Pancreas (tissue), 10 donors: ENCODE measurements around the gene RAB33A. TPM values are rescaled to one million over a fixed set of nuclear protein-coding genes. Genes with fewer than 3 reads are reported as not detected.
A peak's percentile ranks its signal among the peaks of the same experiment; 100 is the strongest.

Experiments used
- ATAC-seq, 4 donors: fragments of 200-7000 bp; cut with Tn5 transposase; one replicate each; pipeline versions ENCODE4 v1.8.0 to v1.9.1; 2020; ENCODE audit warnings: mild to moderate bottlenecking in 4 of 4, moderate library complexity in 4 of 4
- DNase-seq, 6 donors: peaks; one replicate each; pipeline ENCODE4 v3.0.0-alpha.2; 2020
- FAIRE-seq: peaks from 2 replicates; lab custom pipeline; 2012; peaks lifted over from hg19 to GRCh38; lab: Jason Lieb, UNC
- H3K27ac ChIP-seq, 4 donors: fragments of 200-600 bp; sonication (generic); 1 replicate in 3 of 4; 2 replicates in 1 of 4; pipeline versions ENCODE4 v1.5.0 to v1.8.0; 2020
- H3K27me3 ChIP-seq, 4 donors: fragments of 200-600 bp; one replicate each; pipeline ENCODE4 v1.8.0; 2021
- H3K36me3 ChIP-seq, 3 donors: fragments of 200-600 bp; sonication (generic) in 1 of 3; one replicate each; pipeline versions ENCODE4 v1.5.0 to v1.8.0; 2020 to 2021
- H3K4me1 ChIP-seq, 3 donors: fragments of 200-600 bp; one replicate each; pipeline ENCODE4 v1.8.0; 2021
- H3K4me3 ChIP-seq, 4 donors: fragments of 200-600 bp; sonication (generic) in 2 of 4; one replicate each; pipeline versions ENCODE4 v1.5.0 to v1.8.0; 2020 to 2021
- H3K9me3 ChIP-seq, 4 donors: fragments of 200-600 bp; one replicate each; pipeline ENCODE4 v1.8.0; 2021
- WGBS, 2 donors: extraction: QIAGEN DNeasy Blood & Tissue Kit; methylation state at CpG; one replicate each; pipeline ENCODE4 v1.1.7; 2013; 5-methylcytosine and 5-hydroxymethylcytosine counted together
- intact Hi-C, 3 donors: fragments of 100-400 bp; cut with DNase I; formaldehyde crosslinking; loops; one replicate each; pipeline versions ENCODE4 v1.11.1 to v1.14.2; 2022
- polyA plus RNA-seq, 2 donors: library from polyadenylated mRNA; stranded (reverse); fragments of 200-250 nt; gene quantifications; one replicate each; pipeline ENCODE4 v1.2.3, GENCODE V29; 2013
- total RNA-seq, 6 donors: library from RNA; stranded (reverse); fragmentation: NEBNext Ultra II Directional in 4 of 6; extraction: Animal tissue kit (Norgen Biotek cat#: 25700) in 4 of 6; gene quantifications; one replicate each; pipeline versions ENCODE4 v1.2.1 to v1.2.4, GENCODE V29; 2021 to 2023
- TF ChIP-seq, protein P1 (sequence below), 4 donors: fragments of 200-600 bp; sonication (generic) in 3 of 4; IDR thresholded peaks; one replicate each; pipeline versions ENCODE4 v1.5.0 to v1.8.0; 2021; ENCODE audit warnings: antibody characterized with exemption in 4 of 4
- donor health status: healthy with polysubstance abuse.
- donor health status: DM: no; HTN: no; CAD: no; lungs with moderate emphysema.
- donor health status: DM: no; HTN: no; CAD: no.
- donor health status: control.
- donor health status: control.
- donor health status: Bipolar disorder and iron deficiency.
- donor health status: DM: yes; HTN: yes; CAD: no.
- donor health status: DM: no; HTN: no; CAD: no.
- donor health status: DM: no; HTN: no; CAD: no.
- donor health status: DM: yes; HTN: yes; CAD: no.

RAB33A gene
- total and polyA plus RNA-seq, 8 donors, result 0.17 to 0.38 (median 0.23) TPM; not detected in 5

DNA sequence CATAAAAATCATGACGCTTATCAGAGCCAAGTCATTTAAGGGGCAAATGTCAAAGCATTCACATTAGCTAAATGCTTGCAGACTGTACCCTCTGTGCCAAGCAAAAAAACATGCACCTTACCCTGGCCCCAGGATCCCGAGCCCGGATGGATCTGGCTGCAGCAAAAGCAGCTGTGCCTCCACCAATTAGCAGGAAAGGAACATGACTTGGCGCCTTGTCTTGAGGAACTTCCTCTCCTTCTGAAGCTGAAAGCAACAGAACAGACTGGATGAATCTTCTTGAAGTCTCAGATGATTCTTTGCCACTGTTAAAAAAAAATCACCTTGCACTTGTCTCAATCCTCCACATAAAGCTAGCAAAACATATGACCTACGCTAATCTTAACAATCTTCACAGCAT, 24.1 kb upstream of the RAB33A start:
- 75 to 86% methylated on average over 5 of the region's 5 CpGs for WGBS, 2 donors
- H3K4me1 ChIP-seq, result no peaks in the 10 kb centered on the region
- TF ChIP-seq, protein P1, sequence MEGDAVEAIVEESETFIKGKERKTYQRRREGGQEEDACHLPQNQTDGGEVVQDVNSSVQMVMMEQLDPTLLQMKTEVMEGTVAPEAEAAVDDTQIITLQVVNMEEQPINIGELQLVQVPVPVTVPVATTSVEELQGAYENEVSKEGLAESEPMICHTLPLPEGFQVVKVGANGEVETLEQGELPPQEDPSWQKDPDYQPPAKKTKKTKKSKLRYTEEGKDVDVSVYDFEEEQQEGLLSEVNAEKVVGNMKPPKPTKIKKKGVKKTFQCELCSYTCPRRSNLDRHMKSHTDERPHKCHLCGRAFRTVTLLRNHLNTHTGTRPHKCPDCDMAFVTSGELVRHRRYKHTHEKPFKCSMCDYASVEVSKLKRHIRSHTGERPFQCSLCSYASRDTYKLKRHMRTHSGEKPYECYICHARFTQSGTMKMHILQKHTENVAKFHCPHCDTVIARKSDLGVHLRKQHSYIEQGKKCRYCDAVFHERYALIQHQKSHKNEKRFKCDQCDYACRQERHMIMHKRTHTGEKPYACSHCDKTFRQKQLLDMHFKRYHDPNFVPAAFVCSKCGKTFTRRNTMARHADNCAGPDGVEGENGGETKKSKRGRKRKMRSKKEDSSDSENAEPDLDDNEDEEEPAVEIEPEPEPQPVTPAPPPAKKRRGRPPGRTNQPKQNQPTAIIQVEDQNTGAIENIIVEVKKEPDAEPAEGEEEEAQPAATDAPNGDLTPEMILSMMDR (IDR thresholded peaks at IDR 0.05), result no peak
- intact Hi-C loops, result no loop called here
- ATAC-seq (no peak), FAIRE-seq (no peak), DNase-seq (no peak)
- peaks cover 0 to 3% (median 0%) of the 10 kb centered on the region in 3 donors for H3K36me3 ChIP-seq
- H3K9me3 ChIP-seq, result no peaks in the 10 kb centered on the region
- no peak overlapping the region for H3K4me3 ChIP-seq
- H3K27ac ChIP-seq, result no peak overlapping the region
- no peaks in the 10 kb centered on the region for H3K27me3 ChIP-seq

DNA sequence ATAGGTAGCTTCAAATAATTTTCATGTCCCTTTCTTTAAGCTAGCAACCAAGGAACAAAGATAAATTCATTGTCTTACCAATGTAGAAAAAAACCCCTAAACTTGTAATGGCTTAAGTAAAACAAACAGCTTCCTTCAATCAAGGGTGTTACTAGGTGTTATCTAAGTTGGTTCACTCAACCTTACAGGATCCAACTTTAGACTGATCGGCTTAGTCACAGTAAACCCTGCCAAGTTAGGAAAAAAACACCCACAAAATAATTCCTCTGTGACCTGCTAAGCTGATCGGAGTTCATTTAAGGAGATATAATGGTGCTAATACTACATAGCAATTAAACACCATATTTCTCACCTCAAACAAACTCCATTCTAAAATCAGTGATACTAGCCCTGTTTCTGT, 16.2 kb upstream of the RAB33A start:
- Histone ChIP-seq H3K36me3 (no peaks in the 10 kb centered on the region), H3K27me3 (no peaks in the 10 kb centered on the region), H3K27ac (no peak overlapping the region), H3K4me1 (peaks cover 0 to 8% (median 0%) of the 10 kb centered on the region in 3 donors), H3K9me3 (no peaks in the 10 kb centered on the region), H3K4me3 (no peak overlapping the region)
- FAIRE-seq (no peak), ATAC-seq (peak in 2 of 4 donors; percentile 38 to 55), DNase-seq (no peak)
- intact Hi-C loops, result no loop called here
- TF ChIP-seq, protein P1 (IDR thresholded peaks at IDR 0.05), result no peak
- 38 to 41% methylated on average over 2 of the region's 2 CpGs for WGBS, 2 donors

DNA sequence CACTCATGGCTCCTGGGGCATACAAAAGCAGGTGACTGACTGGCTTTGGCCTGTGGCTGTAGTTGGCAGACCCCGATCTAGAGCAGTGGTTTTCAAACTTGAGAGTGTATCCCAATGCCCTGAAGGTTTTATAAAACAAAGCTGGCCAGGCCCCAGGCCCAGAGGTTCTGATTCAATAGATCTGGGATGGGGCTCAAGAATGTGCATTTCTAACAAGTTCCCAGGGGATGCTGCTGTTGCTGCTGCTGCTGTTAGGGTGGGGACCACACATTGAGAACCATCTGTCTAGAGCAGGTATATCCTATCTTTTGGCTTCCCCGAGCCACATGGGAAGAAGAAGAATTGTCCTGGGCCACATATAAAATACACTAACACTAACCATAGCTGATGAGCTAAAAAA, 13.5 kb upstream of the RAB33A start:
- H3K36me3 ChIP-seq, result no peaks in the 10 kb centered on the region
- TF ChIP-seq, protein P1 (IDR thresholded peaks at IDR 0.05), result no peak
- no peaks in the 10 kb centered on the region for H3K27me3 ChIP-seq
- intact Hi-C loops, result no loop called here
- no peaks in the 10 kb centered on the region for H3K9me3 ChIP-seq
- DNase-seq, result no peak
- peaks cover 0 to 8% (median 0%) of the 10 kb centered on the region in 3 donors for H3K4me1 ChIP-seq
- 78 to 93% methylated on average over 2 of the region's 2 CpGs for WGBS, 2 donors
- FAIRE-seq, result no peak
- H3K4me3 ChIP-seq, result no peak overlapping the region
- H3K27ac ChIP-seq, result no peak overlapping the region
- ATAC-seq, result no peak

DNA sequence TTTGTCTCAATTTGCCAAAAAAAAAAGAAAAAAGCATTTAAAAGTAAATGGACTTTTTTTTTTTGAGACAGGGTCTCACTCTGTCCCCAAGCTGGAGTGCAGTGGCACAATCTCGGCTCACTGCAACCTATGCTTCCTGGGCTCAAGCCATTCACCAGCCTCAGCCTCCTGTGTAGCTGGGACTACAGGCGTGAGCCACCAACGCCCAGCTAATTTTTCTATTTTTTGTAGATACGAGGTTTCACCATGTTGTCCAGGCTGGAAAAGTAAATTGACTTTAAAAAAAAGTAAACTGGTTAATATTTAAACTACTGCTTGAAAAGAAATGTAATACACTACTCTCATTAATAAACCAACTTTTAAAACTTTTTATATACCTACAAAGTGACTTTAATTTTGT, 12.0 kb upstream of the RAB33A start:
- DNase-seq (no peak), ATAC-seq (peak in 1 of 4 donors; percentile 18), FAIRE-seq (no peak)
- H3K36me3 ChIP-seq, result no peaks in the 10 kb centered on the region
- peaks cover 0 to 12% (median 0%) of the 10 kb centered on the region in 3 donors for H3K4me1 ChIP-seq
- TF ChIP-seq, protein P1 (IDR thresholded peaks at IDR 0.05), result no peak
- H3K9me3 ChIP-seq, result no peaks in the 10 kb centered on the region
- intact Hi-C loops, result no loop called here
- no peak overlapping the region for H3K4me3 ChIP-seq
- 27 to 34% methylated on average over 4 of the region's 4 CpGs for WGBS, 2 donors
- H3K27me3 ChIP-seq, result no peaks in the 10 kb centered on the region
- no peak overlapping the region for H3K27ac ChIP-seq

DNA sequence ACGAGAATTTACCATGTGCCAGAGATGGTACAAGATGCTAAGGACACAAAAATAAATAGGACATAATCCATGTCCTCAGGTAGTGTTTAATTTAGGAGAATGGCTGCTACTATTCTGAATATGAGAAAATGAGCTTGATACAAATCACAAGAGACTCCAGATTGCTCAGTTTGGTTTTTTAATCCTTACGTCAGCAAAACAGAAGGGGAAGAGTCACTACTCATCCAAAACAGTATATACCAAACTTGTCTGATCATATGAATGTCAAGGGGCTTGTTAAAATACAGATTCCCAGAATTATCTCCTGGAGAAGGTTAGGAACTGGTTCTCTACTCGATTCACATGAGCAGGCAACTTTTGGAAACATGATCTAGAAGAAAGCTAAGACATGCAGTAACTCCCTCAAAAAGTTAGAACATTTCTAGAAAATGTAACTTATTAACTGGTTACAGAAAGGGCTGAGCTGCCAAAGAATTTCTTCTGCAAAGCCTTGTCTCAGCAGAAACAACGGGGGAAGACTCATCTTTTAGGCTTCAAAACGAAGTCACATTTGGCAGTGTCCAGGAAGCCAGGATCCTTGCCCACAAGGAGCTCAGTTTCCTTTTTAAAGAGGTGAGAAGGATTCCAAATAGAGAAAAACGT, 9.5 kb upstream of the RAB33A start:
- no peak for FAIRE-seq

More for the DNA sequence above, 9.5 kb upstream of the RAB33A start:
- Histone ChIP-seq H3K9me3 (no peaks in the 10 kb centered on the region), H3K27ac (no peak overlapping the region), H3K4me3 (no peak overlapping the region), H3K36me3 (no peaks in the 10 kb centered on the region), H3K27me3 (no peaks in the 10 kb centered on the region), H3K4me1 (peaks cover 0 to 12% (median 0%) of the 10 kb centered on the region in 3 donors)
- intact Hi-C loops, result no loop called here
- TF ChIP-seq, protein P1 (IDR thresholded peaks at IDR 0.05), result no peak
- DNase-seq (no peak), ATAC-seq (no peak)
- 35 to 36% methylated on average over 6 of the region's 6 CpGs for WGBS, 2 donors
